Left colon (tissue), 2 donors: ENCODE results near the gene TMEM209. TPM values are rescaled to one million over a fixed set of nuclear protein-coding genes. Genes with fewer than 3 reads are reported as not detected.
"Not testable (repeated sequence)": the region's sequence is repeated elsewhere in the genome, so short reads cannot be mapped to it uniquely, and the experiment has no call there.

Experiments used
- ATAC-seq: fragments of 200-7000 bp; cut with Tn5 transposase; one replicate; pipeline ENCODE4 v1.9.1; 2020; ENCODE audit warnings: mild to moderate bottlenecking, moderate library complexity
- DNase-seq, 2 donors: peaks; one replicate each; pipeline ENCODE4 v3.0.0-alpha.2; 2020
- intact Hi-C, 2 donors: fragments of 100-400 bp; cut with DNase I in 1 of 2; cut with micrococcal nuclease in 1 of 2; formaldehyde crosslinking; loops; one replicate each; pipeline versions ENCODE4 v1.11.2 to v1.14.0; 2022; cut with DNase I, micrococcal nuclease
- total RNA-seq, 2 donors: library from RNA; stranded (reverse); fragmentation: NEBNext Ultra II Directional; extraction: Animal tissue kit (Norgen Biotek cat#: 25700); gene quantifications; one replicate each; pipeline ENCODE4 v1.2.1, GENCODE V29; 2021
- donor health status: DM: no; HTN: no; CAD: no.
- donor health status: DM: yes; HTN: yes; CAD: no.

The TMEM209 gene
- total RNA-seq, 2 donors from 2014 or later, result 17.7 to 23.5 TPM

DNA sequence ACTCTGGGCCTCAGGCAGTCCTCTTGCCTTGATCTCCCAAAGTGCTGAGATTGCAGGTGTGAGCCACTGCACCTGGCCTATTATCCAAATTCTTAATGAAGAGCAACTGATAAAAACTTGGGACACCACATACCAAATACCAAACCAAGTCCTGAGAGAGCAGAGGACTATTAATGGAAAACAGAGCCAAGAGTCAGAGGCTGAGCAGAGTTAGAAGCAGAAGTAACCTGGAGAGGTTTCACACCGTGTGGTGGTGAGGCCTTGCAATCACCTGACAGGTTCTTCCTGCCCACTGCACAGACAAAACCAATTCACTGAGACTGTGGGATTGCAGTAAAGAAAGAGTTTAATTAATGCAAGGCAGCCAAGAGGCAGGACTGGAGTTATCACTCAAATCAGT is 18.4 kb upstream of the TMEM209 start:
- ATAC-seq (no peak), DNase-seq (no peak)
- intact Hi-C loops, result no loop called here

DNA sequence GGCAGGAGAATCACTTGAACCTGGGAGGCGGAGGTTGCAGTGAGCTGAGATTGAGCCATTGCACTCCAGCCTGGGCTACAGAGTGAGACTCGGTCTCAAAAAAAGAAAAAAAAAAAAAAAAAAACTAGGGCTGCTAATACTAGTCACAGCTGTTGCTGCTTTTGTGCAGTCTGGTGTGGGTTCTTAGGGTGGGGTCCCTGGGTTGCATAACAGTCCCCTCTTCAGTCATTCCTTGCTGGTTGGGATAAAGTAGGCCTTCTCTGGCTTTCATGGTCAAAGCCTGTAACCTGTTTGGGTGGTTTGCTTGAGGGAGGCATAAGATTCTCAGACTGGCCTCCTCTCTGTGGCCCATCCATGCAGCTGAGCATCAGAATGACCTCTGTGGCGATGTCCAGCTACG is 16.5 kb upstream of the TMEM209 start:
- intact Hi-C loops, result no loop called here
- ATAC-seq (no peak), DNase-seq (no peak)

DNA sequence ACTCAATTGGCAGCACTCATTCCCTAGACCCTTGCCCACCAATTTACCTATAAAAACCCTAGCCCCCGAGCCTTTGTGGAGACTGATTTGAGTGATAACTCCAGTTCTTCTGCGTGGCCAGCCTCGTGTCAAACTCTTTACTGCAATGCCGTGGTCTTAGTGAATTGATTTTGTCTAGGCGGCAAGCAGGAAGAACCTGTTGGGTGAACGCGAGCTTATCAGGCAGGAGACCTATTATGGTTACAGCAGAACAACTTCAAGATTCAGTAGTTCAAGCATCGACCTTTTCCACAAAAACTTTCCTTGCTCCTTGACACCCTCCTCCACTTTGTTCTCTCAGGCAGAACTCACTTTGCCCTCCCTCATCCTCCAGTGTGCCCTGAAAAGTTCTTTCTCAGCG is 14.7 kb upstream of the TMEM209 start:
- intact Hi-C loops, result no loop called here
- ATAC-seq, result no peak
- DNase-seq, result no peak

DNA sequence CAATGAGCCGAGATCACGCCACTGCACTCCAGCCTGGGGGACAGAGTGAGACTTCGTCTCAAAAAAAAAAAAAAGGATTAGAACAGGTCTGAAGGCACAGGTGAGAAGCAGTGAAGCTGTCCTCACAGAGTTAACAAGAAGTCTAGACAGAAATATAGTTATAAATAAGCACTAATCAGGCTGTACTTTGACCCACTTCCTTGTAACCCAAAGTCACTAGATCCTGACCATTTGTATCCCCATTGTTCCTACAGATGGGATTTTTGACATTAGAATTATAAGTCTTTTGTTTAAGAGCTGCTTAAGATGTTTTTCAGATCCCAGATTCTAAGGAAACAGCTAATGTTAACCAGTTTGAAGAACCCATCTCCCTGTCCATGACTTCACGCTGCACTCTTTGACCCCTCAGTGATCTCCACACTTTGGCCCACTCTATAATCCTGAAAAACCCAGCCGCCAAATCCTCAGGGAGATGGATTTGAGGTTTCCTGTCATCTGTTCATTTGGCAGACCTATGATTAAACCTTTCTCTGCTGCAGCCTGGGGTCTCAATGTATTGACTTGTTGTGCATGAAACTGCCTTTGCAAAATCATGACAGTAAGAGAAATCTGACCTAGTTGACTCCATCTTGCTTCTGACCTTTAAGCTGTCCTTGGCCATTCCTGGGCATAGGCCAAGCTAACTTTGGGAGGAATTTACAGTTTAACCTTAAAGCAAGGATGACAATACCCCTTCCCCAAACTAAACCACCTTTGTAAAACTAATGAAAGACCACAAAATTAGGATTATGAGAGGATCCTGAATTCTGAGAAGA is 13.8 kb upstream of the TMEM209 start:
- intact Hi-C loops, result no loop called here
- DNase-seq (no peak), ATAC-seq (no peak)

DNA sequence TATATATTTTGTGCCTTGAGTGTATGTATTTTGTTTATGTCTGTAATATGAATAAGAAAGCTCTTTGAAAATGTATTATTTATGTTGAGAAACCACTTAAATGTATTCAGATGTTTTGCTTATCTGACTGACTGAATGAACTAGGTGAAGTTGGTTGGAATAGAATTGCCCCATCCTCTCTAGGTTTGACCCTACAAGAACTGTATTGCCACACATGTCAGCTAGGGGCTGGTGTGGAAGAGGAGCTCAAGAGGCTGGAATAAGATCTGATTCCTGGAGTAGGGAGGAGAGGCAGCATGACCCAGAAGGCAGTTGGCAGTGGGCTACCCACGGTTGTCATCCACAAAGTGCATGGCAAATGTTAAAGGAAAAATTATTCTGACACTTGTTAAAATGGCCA is 11.5 kb upstream of the TMEM209 start:
- ATAC-seq (no peak), DNase-seq (no peak)
- intact Hi-C loops, result no loop called here

DNA sequence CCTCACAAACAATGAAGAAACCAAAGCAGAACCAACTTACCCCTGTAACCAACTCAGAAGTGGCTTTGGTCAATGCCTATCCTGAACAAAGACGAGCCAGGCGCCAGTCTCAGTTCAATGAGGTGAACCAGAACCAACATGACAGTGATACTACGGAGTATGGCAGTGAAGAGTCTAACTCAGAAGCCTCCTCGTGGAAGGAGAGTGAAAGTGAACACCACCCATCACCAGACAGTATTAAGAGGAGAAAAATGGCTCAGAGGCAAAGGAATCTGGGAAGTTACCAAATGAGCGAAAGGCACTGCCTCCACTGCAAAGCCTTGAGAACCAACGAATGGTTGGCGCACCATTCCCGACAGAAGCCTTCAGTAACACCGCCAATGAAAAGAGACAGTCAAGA is 10.8 kb upstream of the TMEM209 start:
- ATAC-seq, result no peak
- no peak for DNase-seq

DNA sequence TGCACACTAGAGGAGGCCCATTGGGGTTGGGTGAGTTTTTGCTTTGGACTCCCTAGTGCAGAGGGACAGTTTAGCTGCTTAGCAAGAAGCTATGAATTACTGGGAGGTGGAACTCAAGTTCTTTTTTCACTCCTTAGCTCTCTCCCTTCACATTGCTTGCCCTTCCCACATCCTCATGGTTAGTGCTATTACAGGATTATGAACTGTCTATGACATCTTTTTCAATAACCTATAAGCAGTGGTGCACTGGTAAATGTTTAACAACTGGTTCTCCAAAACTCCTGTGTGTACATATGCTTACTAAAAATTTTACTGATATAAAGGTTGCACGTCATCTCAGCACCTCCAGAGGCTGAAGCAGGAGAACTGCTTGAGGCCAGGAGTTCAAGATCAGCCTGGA is 8.6 kb upstream of the TMEM209 start:
- peak; percentile 97 for ATAC-seq
- intact Hi-C loops, result no loop called here
- DNase-seq, result no peak

More for the DNA sequence above, 10.8 kb upstream of the TMEM209 start:
- intact Hi-C loops, result no loop called here

DNA sequence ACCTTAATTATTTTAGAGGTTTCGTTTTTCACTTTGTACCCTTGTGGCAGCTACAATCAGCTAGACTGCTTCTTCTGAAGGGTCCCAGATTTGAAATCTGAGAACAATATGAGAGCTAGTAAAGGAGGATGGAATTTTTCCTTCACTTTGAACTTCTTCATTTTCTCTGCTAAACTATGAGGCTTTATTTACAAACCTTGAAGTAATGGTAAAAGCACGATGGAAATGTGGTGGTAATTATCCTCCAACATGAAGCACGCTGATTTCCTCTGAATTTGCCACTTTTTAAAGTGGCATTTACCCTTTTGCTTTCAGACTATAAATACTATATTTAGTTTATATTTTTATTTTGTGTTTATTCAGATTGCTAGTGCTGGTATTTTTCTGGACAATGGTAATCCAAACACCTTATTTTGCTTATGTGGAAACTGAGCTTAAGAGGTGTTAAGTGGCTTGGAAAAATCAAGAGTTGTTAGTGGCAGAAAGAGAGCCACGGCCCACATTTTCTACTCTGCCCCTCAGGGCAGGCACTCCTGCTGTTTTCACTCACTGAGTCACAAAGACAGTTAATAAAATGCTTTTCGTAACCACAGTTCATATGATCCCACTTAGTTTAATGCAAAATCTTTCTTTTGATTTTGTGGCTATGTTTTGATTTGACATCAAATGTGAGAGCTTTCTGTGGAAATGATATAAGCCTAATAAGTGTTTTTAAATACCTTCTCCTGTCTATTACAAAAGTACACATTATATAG is 5.2 kb upstream of the TMEM209 start:
- DNase-seq (no peak), ATAC-seq (no peak)
- intact Hi-C loops, result no loop called here

DNA sequence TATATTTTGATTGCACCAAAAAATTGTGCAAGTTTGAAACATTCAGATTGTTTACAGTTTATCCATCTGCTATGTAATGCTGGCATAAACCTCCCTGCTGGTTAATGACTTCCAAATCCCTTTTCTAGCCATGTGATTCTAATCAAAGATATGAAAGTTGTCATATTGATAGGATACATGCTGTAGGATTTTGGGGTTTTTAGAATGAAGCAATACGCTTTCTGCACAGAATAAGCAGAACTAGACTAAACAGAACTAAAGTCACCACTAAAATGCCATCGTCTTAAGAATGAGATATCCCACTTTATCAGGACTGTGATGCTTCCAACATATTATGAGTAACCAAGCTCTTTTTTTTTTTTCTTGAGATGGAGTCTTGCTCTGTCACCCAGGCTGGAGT is 3.3 kb upstream of the TMEM209 start:
- intact Hi-C loops, result no loop called here
- ATAC-seq (no peak), DNase-seq (no peak)

DNA sequence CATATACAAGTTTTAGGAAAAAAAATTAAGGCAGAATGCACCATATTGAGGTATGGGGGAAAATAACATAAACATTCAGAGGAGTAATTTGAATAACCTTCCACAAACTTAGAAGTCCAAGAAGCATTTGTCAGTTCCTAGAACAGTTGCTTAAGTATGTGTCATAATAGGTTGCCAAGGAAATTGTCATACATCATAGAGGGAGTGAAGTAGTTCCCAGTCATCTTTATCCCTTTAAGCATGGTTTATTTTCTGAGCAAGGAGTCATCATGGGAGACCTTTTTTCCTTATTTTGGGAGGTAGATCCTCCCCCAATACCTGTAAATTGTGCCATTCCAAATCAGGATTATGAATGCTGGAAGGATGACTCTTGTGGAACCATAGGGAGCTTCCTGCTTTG is 2.4 kb upstream of the TMEM209 start, which contains the start of gene SSMEM1:
Gene SSMEM1 (plus strand): TSS at position 219 of the 400 bp plus-strand sequence. CDS start 51 bp downstream, at position 270.
- ATAC-seq, result no peak
- no peak for DNase-seq
- intact Hi-C loops, result no loop called here

DNA sequence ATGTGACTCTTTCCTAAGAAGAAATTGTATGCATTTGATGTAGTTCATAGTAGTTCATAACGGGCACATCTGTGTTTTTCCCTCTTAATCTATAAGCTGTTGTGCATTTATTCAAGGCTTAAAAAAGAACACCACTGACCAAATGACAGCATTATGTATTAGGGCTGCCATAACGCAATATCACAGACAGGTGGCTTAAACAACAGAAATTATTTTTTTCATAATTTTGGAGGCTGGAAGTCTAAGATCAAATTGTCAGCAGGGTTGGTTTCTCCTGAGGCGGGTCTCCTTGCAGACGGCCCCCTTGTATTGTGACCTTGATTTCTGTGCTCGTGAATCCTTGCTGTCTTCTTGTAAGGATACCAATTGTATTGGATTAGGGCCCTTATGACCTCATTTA is 1.8 kb upstream of the TMEM209 start:
- ATAC-seq, result no peak
- intact Hi-C loops, result no loop called here
- no peak for DNase-seq

DNA sequence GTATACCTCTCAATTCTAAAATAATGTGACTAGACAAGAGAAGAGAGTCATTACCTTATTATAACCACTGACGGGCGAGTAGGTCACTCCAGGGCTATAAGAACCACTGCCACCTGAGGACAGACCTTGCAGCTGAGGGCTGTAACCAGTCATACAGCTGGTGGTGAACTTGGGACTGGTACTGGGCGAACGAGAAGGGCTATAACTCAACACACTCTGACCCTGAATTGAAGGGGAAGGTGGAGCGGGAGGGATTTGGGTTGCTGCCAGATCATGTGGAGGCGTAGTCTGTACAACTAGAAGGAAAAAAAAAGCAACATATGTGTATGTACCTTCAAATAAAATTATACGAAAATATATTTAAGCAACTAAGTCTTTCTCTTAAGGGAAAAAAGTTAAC is 3.4 kb downstream of the TMEM209 start:
- intact Hi-C loops, result no loop called here
- DNase-seq (peak; percentile 80 to 90), ATAC-seq (peak; percentile 89)

DNA sequence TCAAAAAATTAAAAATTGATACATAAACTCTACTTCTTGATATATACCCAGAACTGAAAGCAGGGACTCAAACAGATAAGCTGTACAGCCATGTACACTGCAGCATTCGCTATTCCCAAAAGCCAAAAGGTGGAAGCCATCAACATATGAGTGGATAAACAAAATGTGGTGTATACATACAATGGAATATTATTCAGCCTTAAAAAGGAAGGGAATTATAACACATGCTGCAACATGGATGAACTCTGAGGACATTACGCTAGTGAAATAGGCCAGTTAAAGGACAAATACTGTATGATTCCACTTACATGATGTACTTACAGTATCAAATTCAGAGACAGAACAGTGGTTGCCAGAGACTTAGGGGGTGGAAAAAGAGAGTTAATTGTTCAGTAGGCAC is 8.1 kb downstream of the TMEM209 start:
- intact Hi-C loops, result no loop called here
- ATAC-seq (no peak), DNase-seq (no peak)

DNA sequence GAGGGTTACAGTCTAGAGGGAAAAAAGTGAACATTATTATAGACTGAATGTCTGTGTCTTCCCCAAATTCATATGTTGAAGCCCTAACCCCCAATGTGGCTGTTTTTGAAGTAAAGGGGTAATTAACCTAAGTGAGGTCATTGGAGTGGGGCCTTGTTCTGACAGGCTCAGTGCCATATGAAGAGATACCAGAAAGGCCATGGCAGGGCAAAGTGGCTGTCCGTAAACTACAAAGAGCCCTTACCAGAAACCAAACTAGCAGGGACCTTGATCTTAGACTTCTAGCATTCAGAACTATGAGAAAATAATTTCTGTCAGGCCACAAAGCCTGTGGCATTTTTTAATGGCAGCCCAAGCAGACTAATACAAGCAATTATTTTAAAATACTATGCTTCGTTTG is 8.7 kb downstream of the TMEM209 start:
- no peak for ATAC-seq
- intact Hi-C loops, result no loop called here
- no peak for DNase-seq

DNA sequence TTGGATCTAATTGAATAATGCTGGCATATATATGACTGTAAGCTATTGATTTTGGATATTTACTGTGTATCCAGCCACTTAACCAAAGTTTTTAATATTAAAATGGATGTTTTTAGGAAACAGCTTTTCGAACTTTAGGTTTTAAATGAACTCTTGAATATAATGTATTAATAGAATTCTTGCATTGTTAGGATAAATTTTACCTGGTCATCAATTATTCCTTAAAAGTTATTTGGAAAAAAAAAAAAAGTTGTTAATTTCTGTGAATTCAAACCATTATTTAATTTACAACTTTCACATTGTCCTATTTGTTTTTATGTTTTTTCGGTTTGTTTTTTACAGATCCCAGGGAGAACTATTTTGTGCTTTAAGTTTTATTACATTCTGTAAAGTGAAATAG is 9.8 kb downstream of the TMEM209 start:
- DNase-seq (no peak), ATAC-seq (no peak)
- intact Hi-C loops, result no loop called here

DNA sequence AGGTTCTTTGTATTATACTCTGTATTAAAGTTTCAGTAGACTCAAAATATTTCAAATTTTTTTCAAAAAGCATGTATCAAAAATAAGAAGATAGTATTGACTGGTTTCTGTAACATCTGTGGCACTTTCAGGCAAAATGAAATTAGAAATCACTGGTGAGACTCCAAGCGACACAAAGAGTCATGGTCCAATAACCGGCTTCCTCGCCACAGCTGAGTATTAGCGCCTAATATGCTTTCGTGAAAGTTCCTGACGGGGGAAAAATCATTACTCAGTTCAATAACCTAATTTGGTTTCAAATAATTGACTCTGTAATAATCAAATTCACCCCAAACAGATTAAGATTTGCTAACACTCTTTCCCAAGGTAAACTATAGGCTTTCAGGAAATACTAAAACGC is 13.4 kb downstream of the TMEM209 start:
- intact Hi-C loops, result no loop called here
- ATAC-seq (no peak), DNase-seq (no peak)

DNA sequence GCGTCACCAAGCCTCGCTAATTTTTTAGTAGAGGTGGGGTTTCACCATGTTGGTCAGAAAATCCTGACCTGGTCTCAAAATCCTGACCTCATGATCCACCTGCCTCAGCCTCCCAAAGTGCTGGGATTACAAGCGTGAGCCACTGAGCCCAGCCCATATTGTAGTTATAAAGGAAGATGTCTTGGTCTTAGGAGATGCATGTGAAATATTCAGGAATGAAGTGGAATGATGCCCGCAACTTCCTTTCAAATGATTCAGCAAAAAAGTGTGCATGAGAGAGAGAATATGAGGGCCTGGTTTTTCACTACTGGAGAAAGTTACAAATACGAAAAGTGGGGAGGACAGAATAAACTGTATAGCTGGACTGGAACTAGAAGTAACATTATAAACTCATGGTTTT is 15.9 kb downstream of the TMEM209 start:
- intact Hi-C loops, result no loop called here
- DNase-seq (no peak), ATAC-seq (no peak)

DNA sequence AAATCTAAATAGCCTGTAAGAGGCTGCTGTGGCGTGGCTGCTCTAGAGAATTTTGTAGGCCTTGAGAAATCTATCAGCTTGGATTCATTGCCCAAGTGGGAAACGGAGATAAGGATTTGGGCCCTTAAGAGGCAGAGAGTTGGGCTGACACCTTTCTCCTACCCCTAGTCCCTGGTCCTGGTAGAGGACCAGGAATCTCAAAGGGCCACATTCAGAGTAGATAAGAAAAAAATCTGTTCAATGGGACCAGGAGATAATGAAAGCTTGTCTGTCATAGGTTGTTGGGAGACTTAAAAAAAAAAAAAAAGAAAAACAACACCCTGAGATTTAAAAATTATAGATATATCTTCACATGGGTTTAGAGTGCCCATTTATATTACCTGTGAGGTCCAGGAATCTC is 17.8 kb downstream of the TMEM209 start:
- ATAC-seq, result no peak
- intact Hi-C loops, result no loop called here
- no peak for DNase-seq

DNA sequence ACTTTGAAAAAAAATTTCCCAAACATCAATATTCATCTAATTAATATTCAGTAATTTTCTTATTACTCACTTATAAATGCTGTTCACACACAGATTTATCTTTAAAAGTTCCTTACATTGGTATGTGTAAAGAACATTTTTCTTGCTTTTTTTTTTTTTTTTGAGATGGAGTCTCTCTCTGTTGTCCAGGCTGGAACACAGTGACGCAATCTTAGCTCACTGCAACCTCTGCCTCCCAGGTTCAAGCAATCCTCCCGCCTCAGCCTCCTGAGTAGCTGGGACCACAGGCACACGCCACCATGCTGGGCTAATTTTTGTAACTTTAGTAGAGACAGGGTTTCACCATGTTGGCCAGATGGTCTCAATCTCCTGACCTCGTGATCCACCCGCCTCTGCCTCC is 20.9 kb downstream of the TMEM209 start:
- DNase-seq, ATAC-seq, intact Hi-C loops: not testable (repeated sequence)

DNA sequence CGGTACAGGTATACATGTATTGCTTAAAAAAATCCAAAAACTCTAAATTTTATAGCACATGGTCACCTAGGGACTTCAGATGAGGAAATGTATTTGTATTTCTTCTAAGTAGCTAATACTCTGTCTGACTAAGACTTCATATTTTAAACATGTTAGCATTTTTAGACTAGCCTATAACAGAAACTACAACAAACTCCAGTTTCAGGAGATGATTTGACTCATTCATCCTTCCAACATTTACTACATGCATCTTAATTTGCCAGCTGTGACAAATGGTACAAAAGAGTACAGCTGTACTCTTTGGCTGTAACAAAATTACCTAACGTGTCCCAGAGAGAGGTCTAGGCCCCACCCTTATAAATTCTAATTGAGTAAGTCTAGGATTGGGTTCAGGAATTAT is 22.2 kb downstream of the TMEM209 start:
- intact Hi-C loops, result no loop called here
- ATAC-seq (no peak), DNase-seq (no peak)

DNA sequence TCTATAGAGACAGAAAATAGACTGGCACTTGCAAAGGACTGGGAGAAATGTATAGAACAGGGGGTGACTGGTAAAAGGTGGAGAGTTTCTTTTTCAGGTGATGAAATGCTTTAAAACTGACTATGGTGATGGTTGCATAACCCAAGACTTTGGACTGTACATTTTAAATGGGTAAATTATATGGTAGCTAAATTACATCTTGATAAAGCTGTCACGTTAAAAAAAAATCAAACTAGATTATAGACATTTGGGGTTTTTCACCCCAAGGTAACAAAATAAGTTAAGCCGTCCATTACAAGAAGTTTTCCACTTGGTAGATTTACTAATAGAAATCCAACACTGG is 24.0 kb downstream of the TMEM209 start:
- DNase-seq, result no peak
- no peak for ATAC-seq
- intact Hi-C loops, result no loop called here
